ENCODE measurements around the gene TRPC4AP. TPM values are rescaled to one million over a fixed set of nuclear protein-coding genes. Genes with fewer than 3 reads are reported as not detected.

Gene TRPC4AP
- total RNA-seq, 4 donors from 2014 or later: 63.4 to 101 (median 76.4) TPM

- DNase-seq (ENCODE audit: low spot score in 2 of 2): no peak
- no peak overlapping the region for H3K27ac ChIP-seq
- 62 to 68% methylated on average over 10 of the region's 10 CpGs for WGBS, 2 donors
- no peak overlapping the region for H3K4me3 ChIP-seq
- no peak for TF ChIP-seq CTCF (IDR thresholded peaks at IDR 0.05)
- TF ChIP-seq POLR2A (IDR thresholded peaks at IDR 0.05): no peak
- TF ChIP-seq EP300 (IDR thresholded peaks at IDR 0.05): no peak
- H3K27me3 ChIP-seq: peaks cover 0 to 12% of the 10 kb centered on the region in 2 donors
- H3K9me3 ChIP-seq: no peaks in the 10 kb centered on the region
- peaks cover 0 to under 1% (median 0%) of the 10 kb centered on the region in 4 donors for H3K4me1 ChIP-seq
- H3K36me3 ChIP-seq: no peaks in the 10 kb centered on the region
Measured at GRCh38 chr20:34978092-34978744, 114.4 kb downstream of the TRPC4AP start.

- no peak for DNase-seq (ENCODE audit: low spot score in 2 of 2)
- TF ChIP-seq CTCF (IDR thresholded peaks at IDR 0.05): no peak
- TF ChIP-seq EP300 (IDR thresholded peaks at IDR 0.05): no peak
- WGBS, 2 donors: 52% methylated on average over 17 of the region's 17 CpGs
- Histone ChIP-seq H3K27me3 (peaks cover 0 to 12% of the 10 kb centered on the region in 2 donors), H3K4me3 (no peak overlapping the region), H3K9me3 (no peaks in the 10 kb centered on the region), H3K4me1 (no peaks in the 10 kb centered on the region), H3K36me3 (no peaks in the 10 kb centered on the region), H3K27ac (no peak overlapping the region)
Measured at GRCh38 chr20:34977365-34978091, 115.1 kb downstream of the TRPC4AP start.

- Histone ChIP-seq H3K4me3 (no peak overlapping the region), H3K27ac (no peak overlapping the region), H3K9me3 (no peaks in the 10 kb centered on the region), H3K4me1 (no peaks in the 10 kb centered on the region), H3K27me3 (peaks cover 0 to 4% of the 10 kb centered on the region in 2 donors), H3K36me3 (no peaks in the 10 kb centered on the region)
- TF ChIP-seq EP300 (IDR thresholded peaks at IDR 0.05) (no peak), POLR2A (IDR thresholded peaks at IDR 0.05) (no peak), CTCF (IDR thresholded peaks at IDR 0.05) (no peak)
- 73 to 79% methylated on average over 12 of the region's 12 CpGs for WGBS, 2 donors
- no peak for DNase-seq (ENCODE audit: low spot score in 2 of 2)
Measured at GRCh38 chr20:34976286-34976685, 116.3 kb downstream of the TRPC4AP start.

DNA sequence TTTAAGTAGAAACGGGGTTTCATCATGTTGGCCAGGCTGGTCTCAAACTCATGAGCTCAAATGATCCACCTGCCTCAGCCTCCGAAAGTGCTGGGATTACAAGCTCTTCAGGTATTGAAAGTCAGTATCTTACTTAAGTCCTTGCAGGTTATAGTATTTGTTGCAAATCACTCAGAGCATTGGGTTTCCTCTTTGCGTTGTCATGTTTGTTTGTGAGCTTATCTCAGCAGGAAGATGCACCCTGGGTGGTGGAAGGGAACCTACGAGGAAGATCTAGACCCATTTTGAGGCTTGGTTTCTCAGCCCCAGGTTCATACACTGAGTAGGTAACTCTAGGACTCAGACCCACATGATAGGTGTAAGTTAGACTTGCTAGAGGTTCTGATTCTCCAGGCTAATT is 118.4 kb downstream of the TRPC4AP start:
- H3K4me3 ChIP-seq: no peak overlapping the region
- no peak for DNase-seq (ENCODE audit: low spot score in 2 of 2)
- H3K27me3 ChIP-seq: no peaks in the 10 kb centered on the region
- TF ChIP-seq POLR2A (IDR thresholded peaks at IDR 0.05) (no peak), CTCF (IDR thresholded peaks at IDR 0.05) (no peak), EP300 (IDR thresholded peaks at IDR 0.05) (no peak)
- WGBS, 2 donors: 64 to 78% methylated on average over 4 of the region's 4 CpGs
- no peaks in the 10 kb centered on the region for H3K4me1 ChIP-seq
- H3K27ac ChIP-seq: no peak overlapping the region
- H3K9me3 ChIP-seq: no peaks in the 10 kb centered on the region
- H3K36me3 ChIP-seq: no peaks in the 10 kb centered on the region

- WGBS, 2 donors: 77 to 80% methylated on average over 10 of the region's 10 CpGs
- DNase-seq (ENCODE audit: low spot score in 2 of 2): no peak
- Histone ChIP-seq H3K4me3 (no peak overlapping the region), H3K9me3 (no peaks in the 10 kb centered on the region), H3K36me3 (no peaks in the 10 kb centered on the region), H3K27me3 (no peaks in the 10 kb centered on the region), H3K27ac (no peak overlapping the region), H3K4me1 (no peaks in the 10 kb centered on the region)
- TF ChIP-seq POLR2A (IDR thresholded peaks at IDR 0.05) (no peak), EP300 (IDR thresholded peaks at IDR 0.05) (no peak), CTCF (IDR thresholded peaks at IDR 0.05) (no peak)
Measured at GRCh38 chr20:34971561-34972235, 120.9 kb downstream of the TRPC4AP start.

Data from tibial nerve (tissue), 4 donors.